ENCODE measurements around the gene PKP1.

The PKP1 gene

GRCh38 chr1:201319631-201320030 is 36.3 kb downstream of the PKP1 start:
- H3K4me3 ChIP-seq (ENCODE audit: low read length): no peak overlapping the region
- no peak overlapping the region for H3K27ac ChIP-seq (ENCODE audit: low read depth, low read length)
- H3K79me2 ChIP-seq (ENCODE audit: control insufficient read depth, low read length): no peaks in the 10 kb centered on the region
- no peak overlapping the region for H3K4me2 ChIP-seq (ENCODE audit: low read length)
- TF ChIP-seq CTCF (IDR thresholded peaks at IDR 0.05; ENCODE audit: low read depth, low read length, poor library complexity, severe bottlenecking): no peak
- no peak for TF ChIP-seq EZH2phosphoT487 (IDR thresholded peaks at IDR 0.05; ENCODE audit: borderline replicate concordance, low read length)
- no peaks in the 10 kb centered on the region for H3K27me3 ChIP-seq (ENCODE audit: control insufficient read depth, low read length)
- no peaks in the 10 kb centered on the region for H3K9me3 ChIP-seq (ENCODE audit: control insufficient read depth, insufficient read depth, low read length)
- H3K9me2 ChIP-seq (replicated peaks; ENCODE audit: control insufficient read depth, low read length): no peaks in the 10 kb centered on the region
- H3K4me1 ChIP-seq (ENCODE audit: control insufficient read depth, low read length): no peaks in the 10 kb centered on the region
- H3F3A ChIP-seq (ENCODE audit: control insufficient read depth, insufficient read depth): no peaks in the 10 kb centered on the region
- H3K36me3 ChIP-seq (ENCODE audit: control insufficient read depth, low read length): no peaks in the 10 kb centered on the region
- H4K20me1 ChIP-seq (ENCODE audit: control insufficient read depth, insufficient read depth, low read depth, low read length): no peaks in the 10 kb centered on the region

- Histone ChIP-seq H3K9me3 (ENCODE audit: control insufficient read depth, insufficient read depth, low read length) (no peaks in the 10 kb centered on the region), H3K4me1 (ENCODE audit: control insufficient read depth, low read length) (no peaks in the 10 kb centered on the region), H3K27ac (ENCODE audit: low read depth, low read length) (no peak overlapping the region), H3K27me3 (ENCODE audit: control insufficient read depth, low read length) (no peaks in the 10 kb centered on the region), H3K9me2 (replicated peaks; ENCODE audit: control insufficient read depth, low read length) (no peaks in the 10 kb centered on the region), H3F3A (ENCODE audit: control insufficient read depth, insufficient read depth) (no peaks in the 10 kb centered on the region), H3K79me2 (ENCODE audit: control insufficient read depth, low read length) (no peaks in the 10 kb centered on the region), H4K20me1 (ENCODE audit: control insufficient read depth, insufficient read depth, low read depth, low read length) (no peaks in the 10 kb centered on the region), H3K4me3 (ENCODE audit: low read length) (no peak overlapping the region), H3K4me2 (ENCODE audit: low read length) (no peak overlapping the region), H3K36me3 (ENCODE audit: control insufficient read depth, low read length) (no peaks in the 10 kb centered on the region)
- TF ChIP-seq EZH2phosphoT487 (IDR thresholded peaks at IDR 0.05; ENCODE audit: borderline replicate concordance, low read length): no peak
- TF ChIP-seq CTCF (IDR thresholded peaks at IDR 0.05; ENCODE audit: low read depth, low read length, poor library complexity, severe bottlenecking): no peak
Measured at GRCh38 chr1:201320168-201320788, 37.0 kb downstream of the PKP1 start.

GRCh38 chr1:201321826-201322390 is 38.6 kb downstream of the PKP1 start:
- H3K4me2 ChIP-seq (ENCODE audit: low read length): no peak overlapping the region
- no peak overlapping the region for H3K27ac ChIP-seq (ENCODE audit: low read depth, low read length)
- no peaks in the 10 kb centered on the region for H3K9me2 ChIP-seq (replicated peaks; ENCODE audit: control insufficient read depth, low read length)
- no peak for TF ChIP-seq EZH2phosphoT487 (IDR thresholded peaks at IDR 0.05; ENCODE audit: borderline replicate concordance, low read length)
- no peak for TF ChIP-seq CTCF (IDR thresholded peaks at IDR 0.05; ENCODE audit: low read depth, low read length, poor library complexity, severe bottlenecking)
- H3K9me3 ChIP-seq (ENCODE audit: control insufficient read depth, insufficient read depth, low read length): no peaks in the 10 kb centered on the region
- H3K4me3 ChIP-seq (ENCODE audit: low read length): no peak overlapping the region
- no peaks in the 10 kb centered on the region for H4K20me1 ChIP-seq (ENCODE audit: control insufficient read depth, insufficient read depth, low read depth, low read length)
- no peaks in the 10 kb centered on the region for H3K79me2 ChIP-seq (ENCODE audit: control insufficient read depth, low read length)
- H3F3A ChIP-seq (ENCODE audit: control insufficient read depth, insufficient read depth): no peaks in the 10 kb centered on the region
- H3K36me3 ChIP-seq (ENCODE audit: control insufficient read depth, low read length): no peaks in the 10 kb centered on the region
- H3K4me1 ChIP-seq (ENCODE audit: control insufficient read depth, low read length): no peaks in the 10 kb centered on the region
- H3K27me3 ChIP-seq (ENCODE audit: control insufficient read depth, low read length): no peaks in the 10 kb centered on the region

All from DOHH2 (cell line).